NCI-H2196 (cell line): ENCODE results near the gene SVIL.
"Not testable (repeated sequence)": the region's sequence is repeated elsewhere in the genome, so short reads cannot be mapped to it uniquely, and the experiment has no call there.

ENCODE experiments used
- DNase-seq: peaks from one replicate; lab custom pipeline; 2025; ENCODE audit not compliant: unreplicated experiment; lab: John Stamatoyannopoulos, UW

Gene SVIL

GRCh38 chr10:29522061-29522855, 112.5 kb downstream of the SVIL start:
- DNase-seq = no peak

- no peak for DNase-seq
Measured at GRCh38 chr10:29519659-29520058, 115.1 kb downstream of the SVIL start.

- DNase-seq = peak; percentile 32
Measured at GRCh38 chr10:29517352-29517923, 117.3 kb downstream of the SVIL start.

- not testable (repeated sequence) for DNase-seq
Measured at GRCh38 chr10:29516309-29516932, 118.3 kb downstream of the SVIL start.

GRCh38 chr10:29515879-29516278, 118.9 kb downstream of the SVIL start:
- DNase-seq = not testable (repeated sequence)

GRCh38 chr10:29515104-29515503, 119.7 kb downstream of the SVIL start:
- DNase-seq = not testable (repeated sequence)

- DNase-seq = no peak
Measured at GRCh38 chr10:29514306-29514705, 120.5 kb downstream of the SVIL start.

- DNase-seq = no peak
Measured at GRCh38 chr10:29512425-29512974, 122.3 kb downstream of the SVIL start.

GRCh38 chr10:29511806-29512205, 123.0 kb downstream of the SVIL start:
- DNase-seq = not testable (repeated sequence)

- not testable (repeated sequence) for DNase-seq
Measured at GRCh38 chr10:29510483-29511157, 124.2 kb downstream of the SVIL start.

- no peak for DNase-seq
Measured at GRCh38 chr10:29508554-29509244, 126.1 kb downstream of the SVIL start.

GRCh38 chr10:29507750-29508149, 127.0 kb downstream of the SVIL start:
- not testable (repeated sequence) for DNase-seq

- not testable (repeated sequence) for DNase-seq
Measured at GRCh38 chr10:29506324-29506921, 128.3 kb downstream of the SVIL start.

- DNase-seq = no peak
Measured at GRCh38 chr10:29502351-29502750, 132.4 kb downstream of the SVIL start.

GRCh38 chr10:29501692-29502091, 133.1 kb downstream of the SVIL start:
- no peak for DNase-seq

- no peak for DNase-seq
Measured at GRCh38 chr10:29499993-29500537, 134.7 kb downstream of the SVIL start.

- peak; percentile 69 for DNase-seq
Measured at GRCh38 chr10:29496341-29497162, 138.2 kb downstream of the SVIL start.

GRCh38 chr10:29495366-29495765, 139.4 kb downstream of the SVIL start:
- DNase-seq = no peak

- no peak for DNase-seq
Measured at GRCh38 chr10:29493697-29494096, 141.1 kb downstream of the SVIL start.
